Spinal cord (tissue), 10 donors: ENCODE results near the gene ADAMTS5. TPM values are rescaled to one million over a fixed set of nuclear protein-coding genes. Genes with fewer than 3 reads are reported as not detected.

ENCODE experiments used
- DNase-seq, 6 donors: peaks; one replicate each; pipeline versions ENCODE4 v3.0.0 to v3.0.0-alpha.2; 2013 to 2015; ENCODE audit warnings: low spot score in 6 of 6, low read depth in 4 of 6
- H3K27ac ChIP-seq: one replicate; pipeline ENCODE4 v1.5.1; 2013; ENCODE audit warnings: low read depth, low read length, control low read depth
- H3K27me3 ChIP-seq: one replicate; pipeline ENCODE4 v1.6.1; 2013; ENCODE audit warnings: low read length; ENCODE audit not compliant: control insufficient read depth, insufficient read depth
- H3K36me3 ChIP-seq: one replicate; pipeline ENCODE4 v1.6.1; 2013; ENCODE audit warnings: low read length; ENCODE audit not compliant: control insufficient read depth, insufficient read depth
- H3K4me1 ChIP-seq: one replicate; pipeline ENCODE4 v1.6.1; 2013; ENCODE audit warnings: low read length; ENCODE audit not compliant: control insufficient read depth, insufficient read depth
- H3K4me3 ChIP-seq: one replicate; pipeline ENCODE4 v1.5.1; 2013; ENCODE audit warnings: low read depth, low read length, control low read depth
- H3K9me3 ChIP-seq: one replicate; pipeline ENCODE4 v1.6.1; 2013; ENCODE audit warnings: low read length; ENCODE audit not compliant: control insufficient read depth, insufficient read depth
- WGBS: methylation state at CpG from one replicate; pipeline ENCODE4 v1.1.5; 2013; ENCODE audit warnings: missing lambda C conversion rate; ENCODE audit not compliant: insufficient coverage; 5-methylcytosine and 5-hydroxymethylcytosine counted together
- polyA plus RNA-seq, 2 donors: library from polyadenylated mRNA; unstranded; fragments of 120-200 nt; gene quantifications; one replicate each; pipeline ENCODE4 v1.2.1, GENCODE V29; 2013; ENCODE audit not compliant: insufficient read length in 2 of 2
- total RNA-seq, 2 donors: library from RNA; depleted of rRNA in 1 of 2; stranded (reverse); fragments of 120-200 nt in 1 of 2; fragments of >200 nt in 1 of 2; gene quantifications; one replicate each; pipeline versions ENCODE4 v1.2.3 to v1.2.4, GENCODE V29; 2013 to 2014
- donor health status: healthy.

ADAMTS5 gene
- total and polyA plus RNA-seq, 4 donors: 5.2 to 20.1 (median 7.8) TPM

DNA sequence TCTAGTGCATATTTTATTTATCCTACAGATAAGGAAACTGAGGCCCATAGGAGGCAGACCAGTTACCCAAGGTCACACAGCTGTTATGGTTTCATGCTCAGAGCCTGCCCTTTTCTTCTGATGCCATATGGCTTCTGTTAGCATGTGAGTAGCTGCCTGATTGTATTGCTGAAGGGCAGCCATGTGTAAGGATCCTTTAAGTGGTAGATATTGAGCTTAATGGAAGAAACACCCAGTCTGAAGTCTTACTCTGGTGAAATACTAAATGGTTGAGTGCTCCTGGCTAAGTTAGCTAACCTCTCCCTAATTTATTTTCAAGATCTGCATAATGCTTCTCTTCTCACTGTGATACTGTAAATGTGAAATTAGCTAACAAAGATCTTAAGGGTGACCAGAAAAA lies 30.9 kb downstream of the ADAMTS5 start:
- no peak overlapping the region for H3K27ac ChIP-seq
- H3K27me3 ChIP-seq: no peaks in the 10 kb centered on the region
- peaks cover 6% of the 10 kb centered on the region for H3K36me3 ChIP-seq
- H3K4me3 ChIP-seq: no peak overlapping the region
- DNase-seq: peak in 1 of 6 donors; percentile 17
- H3K4me1 ChIP-seq: no peaks in the 10 kb centered on the region
- no peaks in the 10 kb centered on the region for H3K9me3 ChIP-seq

DNA sequence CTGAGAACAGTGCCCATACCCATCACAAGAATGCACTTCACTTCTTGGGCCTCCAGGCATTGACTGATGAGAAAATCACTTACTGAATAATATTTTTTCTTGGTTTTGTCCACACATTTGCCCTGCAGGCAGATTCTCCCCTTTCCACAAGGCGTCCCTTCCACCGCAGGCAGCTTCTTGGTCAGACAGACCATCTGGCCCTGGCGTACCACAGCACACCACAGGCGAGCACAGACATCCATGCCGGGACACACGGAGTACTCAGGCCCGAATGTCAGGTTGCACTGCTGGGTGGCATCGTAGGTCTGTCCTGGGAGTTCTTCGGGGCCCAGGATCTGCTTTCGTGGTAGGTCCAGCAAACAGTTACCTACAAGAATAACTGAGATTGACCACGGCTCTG lies 32.5 kb downstream of the ADAMTS5 start:
- no peak for DNase-seq
- WGBS: 91% methylated on average over 11 of the region's 11 CpGs

DNA sequence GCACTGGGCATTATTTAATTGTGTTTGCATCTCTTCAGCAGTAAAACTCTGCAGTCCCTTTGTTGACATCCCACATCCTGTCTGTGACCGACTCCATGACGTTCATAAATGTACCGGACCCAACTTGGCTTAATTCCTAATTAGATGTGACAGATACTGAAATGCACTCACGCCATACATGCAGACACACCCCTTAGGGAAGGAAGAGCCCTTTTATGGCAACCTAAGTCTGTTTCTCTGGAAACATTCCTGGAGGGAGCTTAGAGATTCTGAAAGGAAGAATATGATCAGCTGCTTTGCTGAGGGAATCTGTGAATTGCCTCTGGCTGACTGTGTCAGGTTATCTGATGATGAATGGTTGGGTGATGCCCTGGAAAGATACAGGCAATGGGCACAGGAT lies 33.4 kb downstream of the ADAMTS5 start:
- no peak for DNase-seq
- H3K9me3 ChIP-seq: no peaks in the 10 kb centered on the region
- no peak overlapping the region for H3K27ac ChIP-seq
- H3K4me3 ChIP-seq: no peak overlapping the region
- 79% methylated on average over 3 of the region's 4 CpGs for WGBS
- no peaks in the 10 kb centered on the region for H3K27me3 ChIP-seq
- H3K36me3 ChIP-seq: peaks cover 6% of the 10 kb centered on the region
- no peaks in the 10 kb centered on the region for H3K4me1 ChIP-seq

More for the DNA sequence above, 32.5 kb downstream of the ADAMTS5 start:
- peaks cover 6% of the 10 kb centered on the region for H3K36me3 ChIP-seq
- no peaks in the 10 kb centered on the region for H3K27me3 ChIP-seq
- H3K4me3 ChIP-seq: no peak overlapping the region
- H3K4me1 ChIP-seq: no peaks in the 10 kb centered on the region
- no peak overlapping the region for H3K27ac ChIP-seq
- no peaks in the 10 kb centered on the region for H3K9me3 ChIP-seq

DNA sequence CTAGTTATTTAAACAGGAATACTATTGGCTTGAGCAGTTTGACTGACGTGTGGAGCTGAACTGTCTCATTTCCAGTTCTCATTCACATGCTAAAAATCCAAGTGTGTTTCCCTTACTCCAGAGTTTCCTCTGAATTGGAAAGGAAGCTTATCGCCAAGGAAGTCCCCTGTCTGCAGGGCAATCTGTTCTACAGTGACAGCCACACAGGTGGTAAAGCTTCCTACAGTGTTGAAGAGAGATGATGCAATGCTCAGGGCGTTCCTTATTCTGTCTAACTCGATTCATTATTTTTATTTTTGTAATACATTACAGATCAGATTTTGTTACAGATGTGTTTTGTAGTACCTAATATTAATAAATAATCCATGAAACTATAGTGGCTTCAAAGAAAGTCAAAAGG lies 41.3 kb downstream of the ADAMTS5 start:
- no peak for DNase-seq
- H3K36me3 ChIP-seq: peaks cover 2% of the 10 kb centered on the region
- no CpG with 5 or more reads among the region's 4 CpGs for WGBS
- H3K4me1 ChIP-seq: no peaks in the 10 kb centered on the region
- no peaks in the 10 kb centered on the region for H3K9me3 ChIP-seq
- H3K27ac ChIP-seq: no peak overlapping the region
- H3K27me3 ChIP-seq: no peaks in the 10 kb centered on the region
- no peak overlapping the region for H3K4me3 ChIP-seq

DNA sequence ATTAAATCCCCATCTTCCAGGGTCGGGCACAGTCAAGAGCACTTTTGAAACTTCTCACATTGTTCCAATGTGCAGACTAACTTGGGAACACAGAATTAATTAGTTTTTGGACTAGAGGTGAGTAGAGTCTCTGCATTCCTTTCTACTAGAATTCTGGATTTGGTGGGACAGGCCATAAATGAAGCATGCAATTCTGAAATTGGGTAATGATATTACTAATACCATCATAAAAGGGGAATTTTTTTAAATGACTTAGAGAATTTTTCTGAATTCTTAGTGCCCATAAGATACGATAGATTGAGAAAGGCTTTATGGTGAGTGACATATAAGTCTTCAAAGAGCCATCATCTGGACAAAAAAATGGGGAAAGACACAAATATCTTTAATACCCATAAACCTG lies 41.8 kb downstream of the ADAMTS5 start:
- no peak for DNase-seq
- Histone ChIP-seq H3K27me3 (no peaks in the 10 kb centered on the region), H3K9me3 (no peaks in the 10 kb centered on the region), H3K36me3 (peaks cover 2% of the 10 kb centered on the region), H3K4me3 (no peak overlapping the region), H3K27ac (no peak overlapping the region), H3K4me1 (no peaks in the 10 kb centered on the region)
- whole genome bisulfite sequencing: no CpG with 5 or more reads among the region's 2 CpGs

DNA sequence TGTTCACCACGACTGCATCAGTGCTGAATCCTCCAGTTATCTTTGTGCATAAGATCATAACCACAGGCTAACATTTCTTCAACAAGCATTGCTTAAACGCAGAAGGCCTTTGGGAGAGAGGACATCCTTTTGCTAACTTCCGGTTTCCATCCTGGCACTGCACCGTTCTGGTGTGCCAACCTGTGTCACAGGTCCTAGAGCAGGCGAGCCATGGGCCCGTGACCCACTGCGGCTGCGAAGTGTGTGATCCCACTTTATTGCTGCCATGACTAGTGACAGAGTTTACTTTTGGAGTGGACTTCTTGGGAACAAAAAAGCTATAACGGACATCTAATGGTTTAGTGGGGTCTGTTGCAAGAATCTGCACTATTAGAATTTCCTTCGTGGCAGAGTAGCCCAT lies 42.9 kb downstream of the ADAMTS5 start:
- Histone ChIP-seq H3K9me3 (no peaks in the 10 kb centered on the region), H3K27me3 (no peaks in the 10 kb centered on the region), H3K4me3 (no peak overlapping the region), H3K27ac (no peak overlapping the region), H3K36me3 (peaks cover 2% of the 10 kb centered on the region), H3K4me1 (no peaks in the 10 kb centered on the region)
- WGBS: 95% methylated on average over 10 of the region's 10 CpGs
- no peak for DNase-seq

DNA sequence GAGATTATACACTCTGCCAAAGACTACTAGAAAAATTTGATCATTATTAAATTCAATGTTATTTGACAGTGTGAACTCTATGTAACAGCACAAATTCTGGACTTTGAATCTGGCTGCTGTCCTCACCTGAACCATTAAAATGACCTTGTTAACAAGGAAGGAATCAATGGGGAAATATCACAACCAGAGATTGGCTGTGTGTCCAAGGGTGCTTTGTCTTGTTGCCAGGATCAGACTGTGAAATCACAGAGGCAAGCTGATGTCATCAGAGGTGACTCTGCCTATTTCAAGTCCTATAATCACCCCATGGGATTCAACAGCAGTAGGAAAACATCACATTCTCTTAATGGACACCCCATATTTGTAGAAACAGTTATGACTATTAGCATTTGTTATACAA lies 46.8 kb downstream of the ADAMTS5 start:
- no peak overlapping the region for H3K4me3 ChIP-seq
- no peaks in the 10 kb centered on the region for H3K9me3 ChIP-seq
- H3K27ac ChIP-seq: no peak overlapping the region
- H3K27me3 ChIP-seq: no peaks in the 10 kb centered on the region
- peaks cover 2% of the 10 kb centered on the region for H3K36me3 ChIP-seq
- DNase-seq: no peak
- no peaks in the 10 kb centered on the region for H3K4me1 ChIP-seq

DNA sequence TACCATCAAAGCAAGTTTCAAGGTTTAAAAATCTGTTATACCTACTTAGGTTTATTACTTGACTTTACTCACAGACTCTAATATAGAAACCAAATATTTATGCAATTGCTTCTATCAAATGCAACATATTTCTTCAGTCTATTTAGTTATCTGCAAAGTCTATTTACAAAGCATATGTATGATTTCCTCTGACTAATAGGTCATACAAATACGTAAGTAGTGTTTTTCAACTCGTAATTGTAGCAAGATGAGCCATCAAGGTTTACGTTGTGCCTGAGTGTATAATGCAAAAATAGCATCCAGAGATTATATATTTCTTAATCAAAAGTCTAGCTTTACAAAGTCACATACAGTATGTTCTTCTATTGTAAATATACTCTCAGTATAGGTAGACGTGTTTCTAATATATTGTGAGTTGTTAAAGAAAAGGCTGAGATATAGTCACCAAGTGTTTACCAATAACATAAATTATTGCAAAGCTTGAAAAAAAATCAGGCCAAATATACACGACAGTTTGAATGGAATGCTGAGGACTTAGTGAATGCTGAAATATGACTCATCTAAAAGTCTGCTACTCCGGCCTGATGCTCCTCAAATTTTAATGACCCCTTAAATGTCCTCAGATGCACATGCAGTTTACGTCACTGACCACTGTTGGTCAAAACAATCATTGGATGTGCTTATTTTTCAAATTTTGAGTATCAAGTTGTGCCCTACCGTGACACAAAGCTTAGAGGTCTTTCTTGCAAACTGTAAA lies 48.4 kb downstream of the ADAMTS5 start:
- Histone ChIP-seq H3K27ac (no peak overlapping the region), H3K27me3 (no peaks in the 10 kb centered on the region), H3K4me3 (no peak overlapping the region), H3K4me1 (no peaks in the 10 kb centered on the region), H3K36me3 (no peaks in the 10 kb centered on the region), H3K9me3 (peaks cover 8% of the 10 kb centered on the region)
- no peak for DNase-seq
- 90% methylated on average over 2 of the region's 8 CpGs for WGBS

DNA sequence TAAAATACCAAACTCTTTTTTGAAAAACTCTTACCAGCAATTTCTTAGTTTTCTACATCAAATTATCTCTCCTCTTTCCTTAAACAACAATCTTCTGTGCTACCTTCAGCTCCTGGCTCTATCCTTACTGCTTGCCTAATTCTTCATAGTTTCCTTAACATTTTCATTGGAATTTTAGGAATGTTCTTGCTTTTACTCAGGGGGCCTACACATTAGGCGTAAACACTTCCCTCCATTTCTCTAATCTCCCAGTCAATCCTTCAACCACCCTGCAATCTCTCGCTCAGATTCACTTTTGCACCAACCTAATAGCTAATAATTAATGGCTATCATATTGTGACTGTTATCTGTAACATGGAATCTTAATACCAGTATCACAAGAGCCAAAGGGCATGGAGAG lies 50.1 kb downstream of the ADAMTS5 start:
- Histone ChIP-seq H3K9me3 (peaks cover 11% of the 10 kb centered on the region), H3K4me1 (no peaks in the 10 kb centered on the region), H3K36me3 (no peaks in the 10 kb centered on the region), H3K4me3 (no peak overlapping the region), H3K27me3 (no peaks in the 10 kb centered on the region), H3K27ac (no peak overlapping the region)
- DNase-seq: no peak
- no CpG with 5 or more reads among the region's 2 CpGs for WGBS

DNA sequence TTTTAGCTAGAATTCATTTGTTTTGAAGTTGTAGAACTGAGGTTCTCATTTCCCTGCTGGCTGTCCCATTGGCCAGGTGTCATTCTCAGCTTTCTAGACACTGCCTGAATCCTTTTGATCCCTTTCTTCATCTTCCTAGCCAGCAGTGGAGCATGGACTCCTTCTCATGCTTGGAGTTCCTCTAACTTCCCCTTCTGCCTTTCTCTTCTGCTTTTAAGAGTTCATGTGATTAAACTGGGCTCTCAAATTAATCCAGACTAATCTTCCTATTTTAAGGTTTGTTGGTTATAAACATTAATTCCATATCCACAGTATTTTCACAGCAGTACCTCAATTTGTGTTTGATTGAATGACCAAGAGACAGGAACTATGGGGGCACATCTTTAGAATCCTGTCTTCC lies 52.3 kb downstream of the ADAMTS5 start:
- H3K36me3 ChIP-seq: no peaks in the 10 kb centered on the region
- H3K4me1 ChIP-seq: no peaks in the 10 kb centered on the region
- H3K27me3 ChIP-seq: no peaks in the 10 kb centered on the region
- H3K9me3 ChIP-seq: peaks cover 11% of the 10 kb centered on the region
- H3K4me3 ChIP-seq: no peak overlapping the region
- no peak for DNase-seq
- no peak overlapping the region for H3K27ac ChIP-seq
